HepG2 (cell line): ENCODE results near the gene LYSET. TPM values are rescaled to one million over a fixed set of nuclear protein-coding genes. Genes with fewer than 3 reads are reported as not detected.

Source experiments
- BCLAF1 ChIP-seq: fragments of 450-650 bp; IDR thresholded peaks from 2 replicates; pipeline ENCODE4 v1.6.1; 2017; ENCODE audit warnings: mild to moderate bottlenecking
- GLI4 ChIP-seq: sonication (generic); formaldehyde crosslinking; IDR thresholded peaks from 2 replicates; pipeline ENCODE4 v1.5.1; 2020; ENCODE audit warnings: missing genetic modification reagents, mild to moderate bottlenecking, moderate library complexity, borderline replicate concordance
- JUND ChIP-seq: sonication (generic); formaldehyde crosslinking; IDR thresholded peaks from 2 replicates; pipeline ENCODE4 v1.8.0; 2022; ENCODE audit warnings: mild to moderate bottlenecking, missing genetic modification reagents
- NRL ChIP-seq: sonication (generic); formaldehyde crosslinking; IDR thresholded peaks from 2 replicates; pipeline ENCODE4 v1.5.0; 2020; ENCODE audit warnings: missing genetic modification reagents, mild to moderate bottlenecking, moderate library complexity, borderline replicate concordance
- RBM39 ChIP-seq: fragments of 200-400 bp; formaldehyde crosslinking; IDR thresholded peaks from one replicate; pipeline ENCODE4 v1.6.1; 2018; ENCODE audit warnings: antibody characterized with exemption, mild to moderate bottlenecking, low read depth, low read length; ENCODE audit not compliant: poor library complexity, severe bottlenecking
- ZBTB38 ChIP-seq: sonication (generic); formaldehyde crosslinking; IDR thresholded peaks from 2 replicates; pipeline ENCODE4 v1.5.1; 2020; ENCODE audit warnings: mild to moderate bottlenecking, missing genetic modification reagents
- ZNF18 ChIP-seq: sonication (generic); formaldehyde crosslinking; IDR thresholded peaks from 2 replicates; pipeline ENCODE4 v1.8.0; 2022; ENCODE audit warnings: mild to moderate bottlenecking, missing genetic modification reagents; ENCODE audit not compliant: insufficient replicate concordance
- ZNF331 ChIP-seq: sonication (generic); formaldehyde crosslinking; IDR thresholded peaks from 2 replicates; pipeline ENCODE4 v1.4.0; 2020; ENCODE audit warnings: missing genetic modification reagents
- ZNF547 ChIP-seq: sonication (generic); formaldehyde crosslinking; IDR thresholded peaks from 2 replicates; pipeline ENCODE4 v1.5.1; 2020; ENCODE audit warnings: mild to moderate bottlenecking, missing genetic modification reagents
- ZNF549 ChIP-seq: sonication (generic); formaldehyde crosslinking; IDR thresholded peaks from 2 replicates; pipeline ENCODE4 v1.5.0; 2020; ENCODE audit warnings: missing genetic modification reagents
- ZNF703 ChIP-seq: sonication (generic); formaldehyde crosslinking; IDR thresholded peaks from 2 replicates; pipeline ENCODE4 v1.5.1; 2020; ENCODE audit warnings: missing genetic modification reagents, mild to moderate bottlenecking, moderate library complexity, borderline replicate concordance
- polyA plus RNA-seq, 8 experiments: library from polyadenylated mRNA; depleted of rRNA in 3 of 8; stranded (reverse) in 7 of 8; unstranded in 1 of 8; fragments of >200 nt; fragmentation: Illumina TruSeq in 4 of 8; extraction: Trizol in 4 of 8; gene quantifications; 2 replicates each; pipeline versions ENCODE4 v1.2.1 to v1.2.3, GENCODE V29; 2011 to 2016; ENCODE audit warnings: low read depth in 4 of 8, missing spikeins in 1 of 8, mixed read lengths in 1 of 8; ENCODE audit not compliant: insufficient read depth in 1 of 8
- total RNA-seq, 5 experiments: library from RNA; depleted of rRNA; stranded (reverse); fragments of >200 nt; fragmentation: Illumina TruSeq; extraction: Trizol; gene quantifications; 2 replicates each; pipeline ENCODE4 v1.2.3, GENCODE V29; 2016; ENCODE audit warnings: low read depth in 1 of 5
- TF ChIP-seq, protein P1 (sequence below): sonication (generic); formaldehyde crosslinking; IDR thresholded peaks from 2 replicates; pipeline ENCODE4 v1.9.0; 2021; ENCODE audit warnings: missing genetic modification reagents, mild to moderate bottlenecking, borderline replicate concordance
- TF ChIP-seq, protein P2 (sequence below): sonication (generic); formaldehyde crosslinking; IDR thresholded peaks from 2 replicates; pipeline ENCODE4 v1.8.1; 2023; ENCODE audit warnings: mild to moderate bottlenecking, inconsistent platforms, moderate library complexity, missing genetic modification reagents, borderline replicate concordance
- TF ChIP-seq, protein P3 (sequence below): sonication (generic); formaldehyde crosslinking; IDR thresholded peaks from 2 replicates; pipeline ENCODE4 v1.4.0; 2020; ENCODE audit warnings: missing genetic modification reagents, borderline replicate concordance
- TF ChIP-seq, protein P4 (sequence below): sonication (generic); formaldehyde crosslinking; IDR thresholded peaks from 2 replicates; pipeline ENCODE4 v1.4.0; 2020; ENCODE audit warnings: missing genetic modification reagents

The LYSET gene
- total and polyA plus RNA-seq, 2 of the 13 experiments (the other 11 are each of a cell fraction or from before 2014, with no cell fraction given): 19.1 to 36.6 TPM

GRCh38 chr14:93184391-93185348 is at the start of gene LYSET, which contains the start of gene MOAP1 (continued):
- TF ChIP-seq ZNF18 (CRISPR knock-in tag) (peak; percentile 85), ZNF547 (peak; percentile 95), ZNF703 (CRISPR knock-in tag) (peak; percentile 69; the same call in 1 of the 2 replicates), GLI4 (peak; percentile 56), BCLAF1 (no peak), ZBTB38 (CRISPR knock-in tag) (0 out of 2 replicates have a peak, but pooled peaks have one; percentile 53), RBM39 (peak; percentile 64), ZNF331 (0 out of 2 replicates have a peak, but pooled peaks have one; percentile 3), NRL (CRISPR knock-in tag) (peak; percentile 68; the same call in 1 of the 2 replicates), JUND (peak; percentile 13; the same call in 1 of the 2 replicates), ZNF549 (no peak)
- TF ChIP-seq, protein P1, sequence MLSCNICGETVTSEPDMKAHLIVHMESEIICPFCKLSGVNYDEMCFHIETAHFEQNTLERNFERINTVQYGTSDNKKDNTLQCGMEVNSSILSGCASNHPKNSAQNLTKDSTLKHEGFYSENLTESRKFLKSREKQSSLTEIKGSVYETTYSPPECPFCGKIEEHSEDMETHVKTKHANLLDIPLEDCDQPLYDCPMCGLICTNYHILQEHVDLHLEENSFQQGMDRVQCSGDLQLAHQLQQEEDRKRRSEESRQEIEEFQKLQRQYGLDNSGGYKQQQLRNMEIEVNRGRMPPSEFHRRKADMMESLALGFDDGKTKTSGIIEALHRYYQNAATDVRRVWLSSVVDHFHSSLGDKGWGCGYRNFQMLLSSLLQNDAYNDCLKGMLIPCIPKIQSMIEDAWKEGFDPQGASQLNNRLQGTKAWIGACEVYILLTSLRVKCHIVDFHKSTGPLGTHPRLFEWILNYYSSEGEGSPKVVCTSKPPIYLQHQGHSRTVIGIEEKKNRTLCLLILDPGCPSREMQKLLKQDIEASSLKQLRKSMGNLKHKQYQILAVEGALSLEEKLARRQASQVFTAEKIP: no peak
- TF ChIP-seq, protein P2, sequence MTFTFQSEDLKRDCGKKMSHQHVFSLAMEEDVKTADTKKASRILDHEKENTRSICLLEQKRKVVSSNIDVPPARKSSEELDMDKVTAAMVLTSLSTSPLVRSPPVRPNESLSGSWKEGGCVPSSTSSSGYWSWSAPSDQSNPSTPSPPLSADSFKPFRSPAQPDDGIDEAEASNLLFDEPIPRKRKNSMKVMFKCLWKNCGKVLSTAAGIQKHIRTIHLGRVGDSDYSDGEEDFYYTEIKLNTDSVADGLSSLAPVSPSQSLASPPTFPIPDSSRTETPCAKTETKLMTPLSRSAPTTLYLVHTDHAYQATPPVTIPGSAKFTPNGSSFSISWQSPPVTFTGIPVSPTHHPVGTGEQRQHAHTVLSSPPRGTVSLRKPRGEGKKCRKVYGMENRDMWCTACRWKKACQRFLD (CRISPR knock-in tag): peak; percentile 77; the same call in 1 of the 2 replicates
- TF ChIP-seq, protein P3, sequence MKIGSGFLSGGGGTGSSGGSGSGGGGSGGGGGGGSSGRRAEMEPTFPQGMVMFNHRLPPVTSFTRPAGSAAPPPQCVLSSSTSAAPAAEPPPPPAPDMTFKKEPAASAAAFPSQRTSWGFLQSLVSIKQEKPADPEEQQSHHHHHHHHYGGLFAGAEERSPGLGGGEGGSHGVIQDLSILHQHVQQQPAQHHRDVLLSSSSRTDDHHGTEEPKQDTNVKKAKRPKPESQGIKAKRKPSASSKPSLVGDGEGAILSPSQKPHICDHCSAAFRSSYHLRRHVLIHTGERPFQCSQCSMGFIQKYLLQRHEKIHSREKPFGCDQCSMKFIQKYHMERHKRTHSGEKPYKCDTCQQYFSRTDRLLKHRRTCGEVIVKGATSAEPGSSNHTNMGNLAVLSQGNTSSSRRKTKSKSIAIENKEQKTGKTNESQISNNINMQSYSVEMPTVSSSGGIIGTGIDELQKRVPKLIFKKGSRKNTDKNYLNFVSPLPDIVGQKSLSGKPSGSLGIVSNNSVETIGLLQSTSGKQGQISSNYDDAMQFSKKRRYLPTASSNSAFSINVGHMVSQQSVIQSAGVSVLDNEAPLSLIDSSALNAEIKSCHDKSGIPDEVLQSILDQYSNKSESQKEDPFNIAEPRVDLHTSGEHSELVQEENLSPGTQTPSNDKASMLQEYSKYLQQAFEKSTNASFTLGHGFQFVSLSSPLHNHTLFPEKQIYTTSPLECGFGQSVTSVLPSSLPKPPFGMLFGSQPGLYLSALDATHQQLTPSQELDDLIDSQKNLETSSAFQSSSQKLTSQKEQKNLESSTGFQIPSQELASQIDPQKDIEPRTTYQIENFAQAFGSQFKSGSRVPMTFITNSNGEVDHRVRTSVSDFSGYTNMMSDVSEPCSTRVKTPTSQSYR (CRISPR knock-in tag): peak; percentile 90
- TF ChIP-seq, protein P4, sequence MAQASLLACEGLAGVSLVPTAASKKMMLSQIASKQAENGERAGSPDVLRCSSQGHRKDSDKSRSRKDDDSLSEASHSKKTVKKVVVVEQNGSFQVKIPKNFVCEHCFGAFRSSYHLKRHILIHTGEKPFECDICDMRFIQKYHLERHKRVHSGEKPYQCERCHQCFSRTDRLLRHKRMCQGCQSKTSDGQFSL: peak; percentile 39
